ENCODE measurements around the gene ATP11A.

ATP11A gene

DNA sequence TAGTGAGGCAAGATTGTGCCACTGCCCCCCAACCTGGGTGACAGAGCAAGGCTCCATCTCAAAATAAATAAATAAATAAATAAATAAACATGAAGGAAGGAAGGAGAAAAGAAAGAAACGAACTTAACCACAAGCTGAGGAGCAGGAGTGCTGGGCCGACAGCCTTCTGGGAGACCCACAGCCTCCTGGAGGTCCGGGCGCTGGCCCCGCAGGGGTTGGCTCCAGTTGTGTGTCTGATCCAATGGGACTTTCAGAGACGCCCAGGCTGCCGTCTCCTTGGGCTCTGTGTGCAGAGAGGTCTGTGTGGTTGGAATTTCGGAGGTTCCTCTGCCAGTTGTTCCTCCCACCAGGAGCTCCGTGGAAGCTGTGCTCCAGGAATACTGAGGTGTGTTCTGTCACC lies 243.1 kb downstream of the ATP11A start:
- no peak for DNase-seq (ENCODE audit: low spot score)

DNA sequence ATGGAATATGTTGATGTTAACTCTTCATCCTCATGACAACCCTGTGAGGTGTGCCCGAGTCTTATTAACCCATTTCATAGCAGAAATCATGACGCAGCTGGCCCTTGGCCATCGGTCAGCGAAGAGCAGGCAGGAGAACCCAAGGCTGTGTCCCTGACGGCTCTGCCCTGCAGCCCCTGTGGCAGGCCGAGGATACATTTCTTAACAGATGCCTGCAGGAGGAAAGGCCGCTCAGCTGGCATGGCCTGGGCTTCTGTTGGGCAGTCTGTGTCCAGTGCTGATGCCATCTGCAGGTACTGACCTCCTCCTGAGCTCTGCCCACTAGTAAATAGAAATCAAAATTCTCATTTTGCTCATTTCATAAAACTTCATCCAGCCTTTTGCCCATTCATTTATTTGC lies 243.8 kb downstream of the ATP11A start:
- DNase-seq (ENCODE audit: low spot score) = no peak

GRCh38 chr13:112934078-112934477 lies 244.2 kb downstream of the ATP11A start:
- DNase-seq (ENCODE audit: low spot score) = no peak

Data from kidney capillary endothelial cell (primary cell).